Hepatocyte (in vitro differentiated cells): ENCODE data around the gene CLIC3.

Source experiments
- CTCF ChIP-seq: fragments of 200-600 bp; sonication (generic); IDR thresholded peaks from 2 replicates; pipeline ENCODE4 v1.5.1; 2016; ENCODE audit warnings: antibody characterized with exemption, mild to moderate bottlenecking; ENCODE audit not compliant: poor library complexity
- EZH2phosphoT487 ChIP-seq: fragments of 200-600 bp; sonication (generic); IDR thresholded peaks from one replicate; pipeline ENCODE4 v1.6.1; 2018; ENCODE audit warnings: antibody characterized with exemption, mild to moderate bottlenecking, low read depth, moderate library complexity; ENCODE audit not compliant: unreplicated experiment, severe bottlenecking

- TF ChIP-seq EZH2phosphoT487 (no peak), CTCF (no peak)
These were observed 38.9 kb downstream of the CLIC3 start for GRCh38 chr9:136957461-136957860.
